ENCODE data around the gene NDUFS3. TPM values are rescaled to one million over a fixed set of nuclear protein-coding genes. Genes with fewer than 3 reads are reported as not detected.

NDUFS3 gene
- total and polyA plus RNA-seq, 2 of the 13 experiments (the other 11 are each of a cell fraction or from before 2014, with no cell fraction given): 151 to 184 TPM

DNA sequence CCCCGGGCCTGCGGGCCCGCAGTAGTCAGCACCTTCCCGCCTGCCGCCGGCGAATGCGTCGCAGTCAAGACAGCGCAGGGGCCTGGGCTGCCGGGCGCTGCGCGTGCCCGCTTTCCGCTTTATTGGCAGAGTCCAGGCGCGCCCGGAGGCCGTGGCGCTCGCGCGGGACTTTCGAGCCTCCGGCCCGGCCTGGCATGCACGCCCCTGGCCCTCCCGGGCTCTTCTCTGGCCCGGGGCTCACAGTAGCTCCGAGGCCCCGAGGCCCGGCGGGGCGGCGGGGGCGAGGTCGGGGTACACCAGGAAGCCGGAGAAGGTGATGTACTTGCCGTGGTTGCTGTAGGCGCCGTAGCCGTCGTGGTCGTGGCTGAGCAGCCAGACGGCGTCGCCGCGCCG lies 10.7 kb downstream of the NDUFS3 start:
- ChIA-PET CTCF (ENCODE audit: low intra/inter-chr PET ratio, low total read pairs) (no interaction called here), POLR2A (no interaction called here)
- Histone ChIP-seq H4K20me1 (ENCODE audit: insufficient read depth, low read length) (no peaks in the 10 kb centered on the region), H3K9ac (ENCODE audit: insufficient read depth, low read depth, low read length) (no peak overlapping the region), H3K4me2 (ENCODE audit: low read depth, low read length) (no peak overlapping the region), H3K27me3 (ENCODE audit: control insufficient read depth in 1 of 2, insufficient read depth in 2 of 2, low read length in 2 of 2) (peaks cover 2 to 18% of the 10 kb centered on the region in 2 experiments), H3K9me3 (ENCODE audit: low read length) (no peaks in the 10 kb centered on the region), H3K36me3 (replicated peaks in 1 of 2; ENCODE audit: control insufficient read depth in 1 of 2, insufficient read depth in 2 of 2, low read length in 2 of 2) (no peaks in the 10 kb centered on the region), H2AFZ (ENCODE audit: low read length) (no peak overlapping the region), H3K27ac (ENCODE audit: extremely low read length, insufficient read depth, low read length) (no peak overlapping the region), H3K4me1 (ENCODE audit: insufficient read depth, low read length) (peaks cover 65% of the 10 kb centered on the region), H3K79me2 (ENCODE audit: insufficient read depth, low read length) (no peaks in the 10 kb centered on the region), H3K4me3 (replicated peaks in 1 of 3; ENCODE audit: insufficient read depth in 1 of 3, low read depth in 2 of 3, low read length in 3 of 3) (no peak overlapping the region)
- intact Hi-C loops (cut with micrococcal nuclease; ENCODE audit: unreplicated experiment): loop anchor here (5.0 kb wide), 1 partner anchor 522 kb away; no protein-coding TSS in a partner anchor
- DNase-seq (ENCODE audit: low spot score): no peak
- TF ChIP-seq, protein P1, sequence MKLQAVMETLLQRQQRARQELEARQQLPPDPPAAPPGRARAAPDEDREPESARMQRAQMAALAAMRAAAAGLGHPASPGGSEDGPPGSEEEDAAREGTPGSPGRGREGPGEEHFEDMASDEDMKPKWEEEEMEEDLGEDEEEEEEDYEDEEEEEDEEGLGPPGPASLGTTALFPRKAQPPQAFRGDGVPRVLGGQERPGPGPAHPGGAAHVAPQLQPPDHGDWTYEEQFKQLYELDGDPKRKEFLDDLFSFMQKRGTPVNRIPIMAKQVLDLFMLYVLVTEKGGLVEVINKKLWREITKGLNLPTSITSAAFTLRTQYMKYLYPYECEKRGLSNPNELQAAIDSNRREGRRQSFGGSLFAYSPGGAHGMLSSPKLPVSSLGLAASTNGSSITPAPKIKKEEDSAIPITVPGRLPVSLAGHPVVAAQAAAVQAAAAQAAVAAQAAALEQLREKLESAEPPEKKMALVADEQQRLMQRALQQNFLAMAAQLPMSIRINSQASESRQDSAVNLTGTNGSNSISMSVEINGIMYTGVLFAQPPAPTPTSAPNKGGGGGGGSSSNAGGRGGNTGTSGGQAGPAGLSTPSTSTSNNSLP (IDR thresholded peaks at IDR 0.05; ENCODE audit: low read depth, low read length): no peak
- TF ChIP-seq, protein P2, sequence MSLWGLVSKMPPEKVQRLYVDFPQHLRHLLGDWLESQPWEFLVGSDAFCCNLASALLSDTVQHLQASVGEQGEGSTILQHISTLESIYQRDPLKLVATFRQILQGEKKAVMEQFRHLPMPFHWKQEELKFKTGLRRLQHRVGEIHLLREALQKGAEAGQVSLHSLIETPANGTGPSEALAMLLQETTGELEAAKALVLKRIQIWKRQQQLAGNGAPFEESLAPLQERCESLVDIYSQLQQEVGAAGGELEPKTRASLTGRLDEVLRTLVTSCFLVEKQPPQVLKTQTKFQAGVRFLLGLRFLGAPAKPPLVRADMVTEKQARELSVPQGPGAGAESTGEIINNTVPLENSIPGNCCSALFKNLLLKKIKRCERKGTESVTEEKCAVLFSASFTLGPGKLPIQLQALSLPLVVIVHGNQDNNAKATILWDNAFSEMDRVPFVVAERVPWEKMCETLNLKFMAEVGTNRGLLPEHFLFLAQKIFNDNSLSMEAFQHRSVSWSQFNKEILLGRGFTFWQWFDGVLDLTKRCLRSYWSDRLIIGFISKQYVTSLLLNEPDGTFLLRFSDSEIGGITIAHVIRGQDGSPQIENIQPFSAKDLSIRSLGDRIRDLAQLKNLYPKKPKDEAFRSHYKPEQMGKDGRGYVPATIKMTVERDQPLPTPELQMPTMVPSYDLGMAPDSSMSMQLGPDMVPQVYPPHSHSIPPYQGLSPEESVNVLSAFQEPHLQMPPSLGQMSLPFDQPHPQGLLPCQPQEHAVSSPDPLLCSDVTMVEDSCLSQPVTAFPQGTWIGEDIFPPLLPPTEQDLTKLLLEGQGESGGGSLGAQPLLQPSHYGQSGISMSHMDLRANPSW (CRISPR knock-in tag; IDR thresholded peaks at IDR 0.05; ENCODE audit: borderline replicate concordance): no peak
- no peak for TF ChIP-seq ATF1 (CRISPR knock-in tag; IDR thresholded peaks at IDR 0.05)
- TF ChIP-seq ZNF24 (IDR thresholded peaks at IDR 0.05): no peak
- no peak for TF ChIP-seq FOSL2 (CRISPR knock-in tag; IDR thresholded peaks at IDR 0.05)
- no peak for TF ChIP-seq NFIC (IDR thresholded peaks at IDR 0.05; ENCODE audit: low read length)
- TF ChIP-seq ATRX (CRISPR knock-in tag; IDR thresholded peaks at IDR 0.05; ENCODE audit: borderline replicate concordance): no peak
- no peak for TF ChIP-seq ZBTB20 (CRISPR knock-in tag; IDR thresholded peaks at IDR 0.05; ENCODE audit: borderline replicate concordance, low read depth)
- TF ChIP-seq ZNF367 (CRISPR knock-in tag; IDR thresholded peaks at IDR 0.05; ENCODE audit: borderline replicate concordance): no peak
- no peak for TF ChIP-seq ZNF382 (CRISPR knock-in tag; IDR thresholded peaks at IDR 0.05; ENCODE audit: borderline replicate concordance)
- TF ChIP-seq PTBP1 (IDR thresholded peaks at IDR 0.05; ENCODE audit: low read depth, low read length, poor library complexity, severe bottlenecking): no peak
- no peak for TF ChIP-seq FOXM1 (CRISPR knock-in tag; IDR thresholded peaks at IDR 0.05)
- no peak for TF ChIP-seq HNF4G (IDR thresholded peaks at IDR 0.05; ENCODE audit: borderline replicate concordance, low read depth, low read length)
- no peak for TF ChIP-seq HNF4G (CRISPR knock-in tag; IDR thresholded peaks at IDR 0.05; ENCODE audit: borderline replicate concordance, low read depth)
- TF ChIP-seq, protein P3, sequence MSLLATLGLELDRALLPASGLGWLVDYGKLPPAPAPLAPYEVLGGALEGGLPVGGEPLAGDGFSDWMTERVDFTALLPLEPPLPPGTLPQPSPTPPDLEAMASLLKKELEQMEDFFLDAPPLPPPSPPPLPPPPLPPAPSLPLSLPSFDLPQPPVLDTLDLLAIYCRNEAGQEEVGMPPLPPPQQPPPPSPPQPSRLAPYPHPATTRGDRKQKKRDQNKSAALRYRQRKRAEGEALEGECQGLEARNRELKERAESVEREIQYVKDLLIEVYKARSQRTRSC (CRISPR knock-in tag; IDR thresholded peaks at IDR 0.05; ENCODE audit: low read depth): no peak
- TF ChIP-seq KMT2A (CRISPR knock-in tag; IDR thresholded peaks at IDR 0.05): no peak
- no peak for TF ChIP-seq SMYD3 (CRISPR knock-in tag; IDR thresholded peaks at IDR 0.05)
- TF ChIP-seq EZH2 (conservative IDR thresholded peaks at IDR 0.05; ENCODE audit: low read depth, low read length): no peak
- in situ Hi-C loops (cut with HindIII; ENCODE audit: extremely low pct_ligation_motif_present, low pct_unique_long_range_greater_than_20kb): no loop called here
- WGBS (ENCODE audit: low lambda C conversion rate): 97% methylated on average over 35 of the region's 51 CpGs
- no peak for ATAC-seq
- FAIRE-seq: no peak
- no TSS peak for BruUV-seq (replicated peaks)

Measured in HepG2 (cell line).